Activated CD4-positive, alpha-beta memory T cell treated with anti-CD3 and anti-CD28 coated beads for 36 hours (primary cell): ENCODE results near the gene AHRR. TPM values are rescaled to one million over a fixed set of nuclear protein-coding genes. Genes with fewer than 3 reads are reported as not detected.
A peak's percentile ranks its signal among the peaks of the same experiment; 100 is the strongest.
"Not testable (repeated sequence)": the region's sequence is repeated elsewhere in the genome, so short reads cannot be mapped to it uniquely, and the experiment has no call there.

Source experiments
- CTCF ChIA-PET: fragments of 350-600 bp; sonication (Branson Sonifier 250); formaldehyde crosslinking; loops from one replicate; lab custom pipeline; 2021; ENCODE audit warnings: antibody characterized with exemption, inconsistent platforms; lab: Charles Lee
- POLR2A ChIA-PET: fragments of 350-600 bp; sonication (Branson Sonifier 250); formaldehyde crosslinking; loops from one replicate; lab custom pipeline; 2021; ENCODE audit warnings: antibody characterized with exemption; lab: Charles Lee
- DNase-seq: peaks from one replicate; pipeline ENCODE4 v3.0.0-alpha.2; 2020
- H3K27ac Mint-ChIP-seq: one replicate; pipeline ENCODE4 v1.8.0; 2021; ENCODE audit warnings: mixed read lengths
- H3K27me3 Mint-ChIP-seq: one replicate; pipeline ENCODE4 v1.8.0; 2021; ENCODE audit warnings: mixed read lengths
- H3K36me3 Mint-ChIP-seq: one replicate; pipeline ENCODE4 v1.8.0; 2021; ENCODE audit warnings: mixed read lengths
- H3K4me1 Mint-ChIP-seq: one replicate; pipeline ENCODE4 v1.8.0; 2021; ENCODE audit warnings: low read depth, mixed read lengths
- H3K4me3 Mint-ChIP-seq: one replicate; pipeline ENCODE4 v1.8.0; 2021; ENCODE audit warnings: mild to moderate bottlenecking, mixed read lengths
- H3K9me3 Mint-ChIP-seq: one replicate; pipeline ENCODE4 v1.8.0; 2021; ENCODE audit warnings: mixed read lengths
- intact Hi-C: fragments of 100-400 bp; cut with micrococcal nuclease; formaldehyde crosslinking; loops from one replicate; pipeline ENCODE4 v1.15.1; 2023
- total RNA-seq, 2 experiments: library from RNA; stranded (reverse); gene quantifications; one replicate each; pipeline ENCODE4 v1.2.3, GENCODE V29; 2021

AHRR gene
- total RNA-seq, 2 experiments from 2014 or later, result 16.7 to 16.8 TPM

- H3K36me3 Mint-ChIP-seq, result peaks cover 10% of the 10 kb centered on the region
- H3K4me1 Mint-ChIP-seq, result peaks cover 24% of the 10 kb centered on the region
- ChIA-PET CTCF (interaction anchor here (0.6 to 1.1 kb wide), 2 partner anchors 25 to 205 kb away, joined by 3 to 11 read pairs; no protein-coding TSS in a partner anchor), POLR2A (interaction anchor here (0.8 to 2.6 kb wide), 4 partner anchors 8 to 200 kb away, joined by 3 to 15 read pairs (median 4); partner anchors contain the start of gene PDCD6)
- intact Hi-C loops, result loop anchor here (1.0 to 2.0 kb wide), 2 partner anchors 7 to 29 kb away; partner anchors contain the start of gene EXOC3
- H3K27me3 Mint-ChIP-seq, result peaks cover 2% of the 10 kb centered on the region
- peak overlapping the region; percentile 81 for H3K27ac Mint-ChIP-seq
- peak overlapping the region; percentile 84 for H3K4me3 Mint-ChIP-seq
- H3K9me3 Mint-ChIP-seq, result no peaks in the 10 kb centered on the region
- DNase-seq, result no peak
Observed at GRCh38 chr5:471750-472058, 150.2 kb downstream of the AHRR start.

GRCh38 chr5:472076-472655 is 150.7 kb downstream of the AHRR start:
- peaks cover 10% of the 10 kb centered on the region for H3K36me3 Mint-ChIP-seq
- no peaks in the 10 kb centered on the region for H3K9me3 Mint-ChIP-seq
- H3K4me1 Mint-ChIP-seq, result peaks cover 24% of the 10 kb centered on the region
- H3K27ac Mint-ChIP-seq, result peak overlapping the region; percentile 81
- peak overlapping the region; percentile 84 for H3K4me3 Mint-ChIP-seq
- intact Hi-C loops, result loop anchor here (1.0 to 2.0 kb wide), 2 partner anchors 8 to 29 kb away; partner anchors contain the start of gene EXOC3
- peak; percentile 35 for DNase-seq
- ChIA-PET POLR2A (interaction anchor here (0.5 to 2.6 kb wide), 6 partner anchors 9 to 201 kb away, joined by 3 to 15 read pairs (median 4); partner anchors contain the start of gene PDCD6), CTCF (interaction anchor here (0.6 to 2.6 kb wide), 3 partner anchors 26 to 206 kb away, joined by 3 to 11 read pairs (median 9); no protein-coding TSS in a partner anchor)
- peaks cover 2% of the 10 kb centered on the region for H3K27me3 Mint-ChIP-seq

DNA sequence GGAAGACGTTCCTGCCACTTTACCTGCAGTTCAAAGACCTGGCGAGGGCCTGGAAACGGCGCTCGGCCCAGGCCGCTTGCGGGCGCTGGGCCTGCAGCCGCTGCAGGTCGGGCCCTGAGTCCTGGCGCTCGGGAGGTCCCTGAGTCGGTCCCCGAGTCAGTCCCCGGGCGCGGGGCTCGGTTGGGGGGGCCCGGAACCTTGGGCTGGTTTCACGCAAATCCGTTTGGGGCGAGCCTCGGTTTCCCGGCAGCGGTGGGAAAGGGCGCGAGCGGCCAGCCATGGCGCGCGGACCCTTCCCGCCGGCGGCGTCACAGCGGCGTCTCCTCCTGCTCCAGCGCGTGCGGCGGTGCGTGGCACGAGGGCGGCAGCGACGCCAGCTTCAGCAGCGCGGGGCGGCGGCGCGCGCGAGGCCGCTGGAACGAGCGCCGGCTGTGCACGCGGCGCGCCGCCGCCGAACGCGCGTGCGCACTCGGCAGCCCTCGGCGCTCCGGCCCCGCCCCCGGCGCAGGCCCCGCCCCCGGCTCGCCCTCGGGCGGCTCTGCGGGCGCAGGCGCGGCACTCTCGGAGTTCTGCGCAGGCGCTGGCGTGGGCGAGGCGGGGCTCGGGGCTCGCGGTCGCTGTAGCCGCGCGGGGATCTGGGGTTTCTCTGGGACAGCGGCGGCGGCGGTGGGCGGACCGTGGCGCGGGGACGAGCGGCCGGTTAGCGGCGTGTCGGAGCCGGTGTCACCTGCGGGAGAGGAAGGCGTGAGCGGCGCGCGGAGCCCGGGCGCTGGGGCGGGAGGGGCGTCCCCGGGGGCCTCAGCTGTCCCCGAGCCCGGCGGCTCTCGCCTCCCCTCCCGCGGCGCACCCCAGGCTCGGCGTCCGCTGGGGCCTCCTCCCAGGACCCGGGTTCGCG is 151.4 kb downstream of the AHRR start:
- Mint-ChIP-seq H3K4me1 (peaks cover 24% of the 10 kb centered on the region), H3K36me3 (peaks cover 10% of the 10 kb centered on the region), H3K4me3 (peak overlapping the region; percentile 84), H3K9me3 (no peaks in the 10 kb centered on the region), H3K27ac (peak overlapping the region; percentile 81), H3K27me3 (peaks cover 2% of the 10 kb centered on the region)
- CTCF ChIA-PET, result interaction anchor here (0.7 to 2.6 kb wide), 4 partner anchors 16 to 156 kb away, joined by 3 to 16 read pairs (median 10); no protein-coding TSS in a partner anchor
- peak; percentile 91 for DNase-seq
- POLR2A ChIA-PET, result interaction anchor here (0.5 to 2.6 kb wide), 6 partner anchors 10 to 286 kb away, joined by 3 to 15 read pairs (median 4); no protein-coding TSS in a partner anchor
- intact Hi-C loops, result loop anchor here (1.0 to 2.0 kb wide), 3 partner anchors 9 to 139 kb away; partner anchors contain the start of genes CEP72 and EXOC3

- no peaks in the 10 kb centered on the region for H3K9me3 Mint-ChIP-seq
- peak overlapping the region; percentile 79 for H3K4me3 Mint-ChIP-seq
- H3K27me3 Mint-ChIP-seq, result peaks cover 2% of the 10 kb centered on the region
- ChIA-PET POLR2A (interaction anchor here (0.9 to 2.6 kb wide), 3 partner anchors 15 to 285 kb away, joined by 3 to 15 read pairs (median 4); no protein-coding TSS in a partner anchor), CTCF (interaction anchor here (0.7 to 2.6 kb wide), 4 partner anchors 17 to 157 kb away, joined by 3 to 16 read pairs (median 6); no protein-coding TSS in a partner anchor)
- peak; percentile 39 for DNase-seq
- H3K4me1 Mint-ChIP-seq, result peaks cover 24% of the 10 kb centered on the region
- peaks cover 10% of the 10 kb centered on the region for H3K36me3 Mint-ChIP-seq
- intact Hi-C loops, result loop anchor here (1.0 to 2.0 kb wide), 2 partner anchors 31 to 139 kb away; partner anchors contain the start of genes CEP72 and EXOC3
- no peak overlapping the region for H3K27ac Mint-ChIP-seq
Observed at GRCh38 chr5:473551-474192, 152.2 kb downstream of the AHRR start.

DNA sequence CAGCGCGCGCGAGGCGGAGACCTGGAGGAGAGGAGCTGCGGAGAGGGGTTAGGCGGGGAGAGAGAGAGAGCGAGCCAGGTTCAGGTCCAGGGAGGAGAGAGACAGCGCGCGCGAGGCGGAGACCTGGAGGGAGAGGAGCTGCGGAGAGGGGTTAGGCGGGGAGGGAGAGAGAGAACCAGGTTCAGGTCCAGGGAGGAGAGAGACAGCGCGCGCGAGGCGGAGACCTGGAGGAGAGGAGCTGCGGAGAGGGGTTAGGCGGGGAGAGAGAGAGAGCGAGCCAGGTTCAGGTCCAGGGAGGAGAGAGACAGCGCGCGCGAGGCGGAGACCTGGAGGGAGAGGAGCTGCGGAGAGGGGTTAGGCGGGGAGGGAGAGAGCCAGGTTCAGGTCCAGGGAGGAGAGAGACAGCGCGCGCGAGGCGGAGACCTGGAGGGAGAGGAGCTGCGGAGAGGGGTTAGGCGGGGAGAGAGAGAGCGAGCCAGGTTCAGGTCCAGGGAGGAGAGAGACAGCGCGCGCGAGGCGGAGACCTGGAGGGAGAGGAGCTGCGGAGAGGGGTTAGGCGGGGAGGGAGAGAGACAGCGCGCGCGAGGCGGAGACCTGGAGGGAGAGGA is 152.8 kb downstream of the AHRR start:
- Mint-ChIP-seq H3K36me3 (peaks cover 10% of the 10 kb centered on the region), H3K4me3 (peak overlapping the region; percentile 79), H3K4me1 (peaks cover 24% of the 10 kb centered on the region)
- H3K27ac Mint-ChIP-seq, intact Hi-C loops, H3K27me3 Mint-ChIP-seq, H3K9me3 Mint-ChIP-seq, DNase-seq: not testable (repeated sequence)
- POLR2A ChIA-PET, result interaction anchor here (2.6 kb wide), 1 partner anchor 28 kb away, joined by 15 read pairs; no protein-coding TSS in a partner anchor
- CTCF ChIA-PET, result interaction anchor here (1.3 to 2.6 kb wide), 3 partner anchors 26 to 157 kb away, joined by 4 to 16 read pairs (median 9); no protein-coding TSS in a partner anchor

DNA sequence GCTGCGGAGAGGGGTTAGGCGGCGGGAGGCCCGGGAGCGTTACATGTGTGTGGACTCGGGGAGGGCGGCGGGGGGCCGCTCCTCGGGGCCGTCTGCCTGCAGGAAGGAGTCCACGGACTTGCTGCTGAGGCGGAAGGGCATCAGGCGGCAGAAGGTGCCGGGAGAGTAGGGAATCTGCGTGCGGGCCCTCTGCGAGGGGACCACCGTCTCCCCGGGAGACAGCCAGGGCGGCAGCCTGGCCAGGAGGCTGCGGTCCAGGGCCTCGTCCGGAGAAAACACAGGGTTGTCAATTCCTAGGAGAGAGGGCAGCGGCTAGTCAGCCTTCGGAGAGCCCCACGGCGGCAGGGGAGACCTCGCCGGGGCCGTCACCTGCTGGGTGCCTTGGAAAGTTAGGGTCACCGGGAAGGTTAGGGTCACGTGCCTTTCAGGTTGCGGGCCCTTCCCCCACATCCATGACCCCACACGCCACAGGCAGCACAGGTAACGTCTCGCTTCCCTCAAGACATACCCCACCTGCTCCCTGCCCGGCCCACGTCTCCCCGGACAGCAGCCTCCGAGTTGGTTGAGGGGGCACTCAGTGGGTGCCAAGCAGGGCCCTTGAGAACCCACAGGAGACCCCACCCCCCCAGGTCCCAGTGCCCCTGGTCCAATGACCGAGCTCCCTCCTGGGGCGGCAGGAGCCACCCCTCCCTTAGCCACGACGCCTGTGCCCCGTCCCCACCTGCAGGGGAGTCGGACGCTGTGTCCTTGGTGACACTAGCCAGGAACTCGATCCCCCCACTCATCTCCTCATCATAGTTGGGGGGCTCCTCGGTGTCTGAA is 153.5 kb downstream of the AHRR start:
- intact Hi-C loops, result no loop called here
- H3K36me3 Mint-ChIP-seq, result peaks cover 10% of the 10 kb centered on the region
- POLR2A ChIA-PET, result no interaction called here

DNA sequence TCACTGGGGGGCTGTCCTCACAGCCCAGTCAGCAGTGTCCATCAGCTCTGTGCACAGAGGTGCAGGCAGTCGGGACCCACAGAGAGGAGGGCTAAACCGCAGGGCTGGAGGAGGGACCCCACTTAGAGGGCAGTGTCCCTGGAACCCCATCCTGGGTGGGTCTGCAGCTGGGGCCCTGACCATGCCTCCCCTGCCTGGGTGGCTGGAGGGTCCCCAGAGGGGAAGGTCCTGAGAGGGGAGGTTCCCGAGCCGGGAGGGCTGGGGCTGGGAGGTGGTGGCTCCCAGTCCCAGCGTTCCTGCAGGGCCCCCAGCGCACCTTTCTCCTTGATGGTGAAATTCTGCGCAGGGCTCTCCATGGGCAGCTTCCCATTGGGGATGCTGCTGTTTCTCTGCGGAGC is 154.2 kb downstream of the AHRR start:
- ChIA-PET CTCF (interaction anchor here (0.8 kb wide), 1 partner anchor 69 kb away, joined by 3 read pairs; no protein-coding TSS in a partner anchor), POLR2A (no interaction called here)
- Mint-ChIP-seq H3K27ac (no peak overlapping the region), H3K4me3 (peak overlapping the region; percentile 34), H3K9me3 (no peaks in the 10 kb centered on the region), H3K36me3 (peaks cover 7% of the 10 kb centered on the region), H3K4me1 (peaks cover 18% of the 10 kb centered on the region), H3K27me3 (peaks cover 2% of the 10 kb centered on the region)
- intact Hi-C loops, result no loop called here
- DNase-seq, result no peak

More for the DNA sequence above, 153.5 kb downstream of the AHRR start:
- peak; percentile 25 for DNase-seq
- no peaks in the 10 kb centered on the region for H3K9me3 Mint-ChIP-seq
- H3K4me3 Mint-ChIP-seq, result peak overlapping the region; percentile 67
- CTCF ChIA-PET, result interaction anchor here (1.3 kb wide), 1 partner anchor 27 kb away, joined by 4 read pairs; no protein-coding TSS in a partner anchor
- no peak overlapping the region for H3K27ac Mint-ChIP-seq
- H3K27me3 Mint-ChIP-seq, result peaks cover 2% of the 10 kb centered on the region
- H3K4me1 Mint-ChIP-seq, result peaks cover 23% of the 10 kb centered on the region

- peaks cover 12% of the 10 kb centered on the region for H3K4me1 Mint-ChIP-seq
- H3K27me3 Mint-ChIP-seq, result peaks cover 2% of the 10 kb centered on the region
- no peak overlapping the region for H3K4me3 Mint-ChIP-seq
- CTCF ChIA-PET, result interaction anchor here (0.8 kb wide), 1 partner anchor 70 kb away, joined by 3 read pairs; no protein-coding TSS in a partner anchor
- no peak for DNase-seq
- H3K27ac Mint-ChIP-seq, result no peak overlapping the region
- H3K9me3 Mint-ChIP-seq, result no peaks in the 10 kb centered on the region
- H3K36me3 Mint-ChIP-seq, result peaks cover 5% of the 10 kb centered on the region
- intact Hi-C loops, result no loop called here
- POLR2A ChIA-PET, result no interaction called here
Observed at GRCh38 chr5:476102-476813, 154.7 kb downstream of the AHRR start.

DNA sequence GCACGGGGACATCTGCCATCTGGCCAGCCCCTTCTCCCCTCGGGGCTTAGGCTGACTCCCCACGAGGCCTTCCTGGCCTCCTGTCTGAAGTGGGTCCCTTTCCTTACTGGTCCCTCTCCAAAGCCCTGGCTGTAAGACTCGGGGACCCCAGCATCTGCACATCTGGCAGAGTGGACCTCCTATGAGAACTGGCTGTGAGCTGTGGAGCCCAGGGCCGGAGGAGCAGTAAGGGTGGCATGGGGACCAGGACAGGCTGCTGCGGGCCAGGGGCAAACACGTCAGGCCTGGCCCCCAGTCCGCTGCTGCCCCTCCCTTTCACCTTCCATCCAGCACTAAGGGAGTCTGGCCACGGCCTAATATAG is 155.3 kb downstream of the AHRR start:
- no peak overlapping the region for H3K4me3 Mint-ChIP-seq
- intact Hi-C loops, result no loop called here
- no peak for DNase-seq
- ChIA-PET POLR2A (no interaction called here), CTCF (no interaction called here)
- H3K27ac Mint-ChIP-seq, result no peak overlapping the region
- peaks cover 7% of the 10 kb centered on the region for H3K4me1 Mint-ChIP-seq
- peaks cover 5% of the 10 kb centered on the region for H3K27me3 Mint-ChIP-seq
- H3K9me3 Mint-ChIP-seq, result no peaks in the 10 kb centered on the region
- H3K36me3 Mint-ChIP-seq, result peaks cover 3% of the 10 kb centered on the region

DNA sequence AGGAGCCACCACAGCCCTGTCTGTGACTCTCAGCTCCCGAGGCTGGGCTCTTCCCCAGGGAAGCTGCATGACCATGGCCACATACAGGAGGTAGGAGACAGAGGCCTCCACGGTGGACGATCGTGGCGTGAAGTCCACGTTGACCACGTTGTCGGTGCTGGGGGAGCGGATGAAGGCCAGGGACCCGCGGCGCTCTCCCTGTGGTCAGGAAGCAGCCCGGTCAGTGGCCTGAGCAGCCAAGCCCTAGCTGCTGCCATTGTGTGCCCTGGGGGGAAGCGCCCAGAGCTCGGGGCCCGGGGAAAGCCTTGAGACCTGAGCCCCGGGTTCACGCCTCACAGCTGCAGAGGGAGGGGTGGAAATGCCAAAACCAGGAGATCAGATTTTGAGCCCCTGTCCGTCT is 155.7 kb downstream of the AHRR start:
- DNase-seq, result no peak
- H3K4me1 Mint-ChIP-seq, result peaks cover 4% of the 10 kb centered on the region
- intact Hi-C loops, result no loop called here
- H3K36me3 Mint-ChIP-seq, result no peaks in the 10 kb centered on the region
- H3K9me3 Mint-ChIP-seq, result no peaks in the 10 kb centered on the region
- no peak overlapping the region for H3K4me3 Mint-ChIP-seq
- ChIA-PET CTCF (no interaction called here), POLR2A (no interaction called here)
- H3K27me3 Mint-ChIP-seq, result peaks cover 5% of the 10 kb centered on the region
- no peak overlapping the region for H3K27ac Mint-ChIP-seq
